Trophoblast cell (in vitro differentiated cells and primary cell): ENCODE results near the gene PATZ1.

ENCODE experiments used
- DNase-seq, 2 donors: peaks; one replicate each; pipeline ENCODE4 v3.0.0-alpha.2; 2016
- H2AFZ ChIP-seq: 2 replicates; pipeline ENCODE4 v1.6.1; 2013; ENCODE audit warnings: low read length, moderate library complexity, mild to moderate bottlenecking; ENCODE audit not compliant: insufficient read depth, poor library complexity
- H2AK5ac ChIP-seq: 2 replicates; pipeline ENCODE4 v1.6.1; 2013; ENCODE audit warnings: mild to moderate bottlenecking, low read length
- H2BK120ac ChIP-seq: 2 replicates; pipeline ENCODE4 v1.6.1; 2013; ENCODE audit warnings: low read length, mild to moderate bottlenecking, moderate library complexity; ENCODE audit not compliant: insufficient read depth, poor library complexity
- H2BK12ac ChIP-seq: 2 replicates; pipeline ENCODE4 v1.6.1; 2013; ENCODE audit warnings: mild to moderate bottlenecking, low read length, moderate library complexity
- H2BK5ac ChIP-seq: 2 replicates; pipeline ENCODE4 v1.6.1; 2013; ENCODE audit warnings: low read length, low read depth, moderate library complexity, mild to moderate bottlenecking; ENCODE audit not compliant: poor library complexity
- H3K14ac ChIP-seq: 2 replicates; pipeline ENCODE4 v1.6.1; 2013; ENCODE audit warnings: mild to moderate bottlenecking, low read length
- H3K18ac ChIP-seq: 2 replicates; pipeline ENCODE4 v1.6.1; 2013; ENCODE audit warnings: mild to moderate bottlenecking, low read length
- H3K23ac ChIP-seq: 2 replicates; pipeline ENCODE4 v1.6.1; 2013; ENCODE audit warnings: low read length
- H3K27ac ChIP-seq: 2 replicates; pipeline ENCODE4 v1.5.1; 2013; ENCODE audit warnings: low read depth, mild to moderate bottlenecking, inconsistent platforms, low read length, moderate library complexity
- H3K27me3 ChIP-seq: 2 replicates; pipeline ENCODE4 v1.6.1; 2013; ENCODE audit warnings: inconsistent platforms, mild to moderate bottlenecking, low read length, moderate library complexity; ENCODE audit not compliant: insufficient read depth
- H3K36me3 ChIP-seq, 2 experiments: 1 replicate in 1 of 2; 2 replicates in 1 of 2; pipeline ENCODE4 v1.6.1; 2013; ENCODE audit warnings: low read length in 2 of 2, mild to moderate bottlenecking in 2 of 2, moderate library complexity in 1 of 2; ENCODE audit not compliant: insufficient read depth in 2 of 2, control insufficient read depth in 1 of 2
- H3K4ac ChIP-seq: 2 replicates; pipeline ENCODE4 v1.6.1; 2013; ENCODE audit warnings: low read depth, mild to moderate bottlenecking, low read length, moderate library complexity
- H3K4me1 ChIP-seq, 2 experiments: 1 replicate in 1 of 2; 2 replicates in 1 of 2; pipeline ENCODE4 v1.6.1; 2013; ENCODE audit warnings: low read length in 2 of 2, mild to moderate bottlenecking in 2 of 2, moderate library complexity in 1 of 2; ENCODE audit not compliant: insufficient read depth in 2 of 2, control insufficient read depth in 1 of 2
- H3K4me2 ChIP-seq: 2 replicates; pipeline ENCODE4 v1.6.1; 2013; ENCODE audit warnings: inconsistent platforms, mild to moderate bottlenecking, low read length, moderate library complexity
- H3K4me3 ChIP-seq: 2 replicates; pipeline ENCODE4 v1.5.1; 2013; ENCODE audit warnings: mild to moderate bottlenecking, low read depth, low read length, inconsistent platforms
- H3K79me1 ChIP-seq: one replicate; pipeline ENCODE4 v1.6.1; 2013; ENCODE audit warnings: low read length
- H3K79me2 ChIP-seq: 2 replicates; pipeline ENCODE4 v1.6.1; 2013; ENCODE audit warnings: low read length, mild to moderate bottlenecking; ENCODE audit not compliant: control insufficient read depth, insufficient read depth, poor library complexity
- H3K9ac ChIP-seq: 2 replicates; pipeline ENCODE4 v1.6.1; 2013; ENCODE audit warnings: mild to moderate bottlenecking, low read length
- H3K9me3 ChIP-seq: 2 replicates; pipeline ENCODE4 v1.6.1; 2013; ENCODE audit warnings: low read depth, mild to moderate bottlenecking, control low read depth, inconsistent platforms, low read length; ENCODE audit not compliant: insufficient read depth
- H4K12ac ChIP-seq: 2 replicates; pipeline ENCODE4 v1.6.1; 2013; ENCODE audit warnings: low read depth, mild to moderate bottlenecking, low read length, moderate library complexity
- H4K8ac ChIP-seq: 2 replicates; pipeline ENCODE4 v1.6.1; 2013; ENCODE audit warnings: low read depth, mild to moderate bottlenecking, low read length, moderate library complexity
- H4K91ac ChIP-seq: one replicate; pipeline ENCODE4 v1.6.1; 2013; ENCODE audit warnings: low read depth, mild to moderate bottlenecking, low read length, moderate library complexity
- WGBS: extraction: QIAGEN DNeasy Blood & Tissue Kit; methylation state at CpG from one replicate; pipeline ENCODE4 v1.1.7; 2013; ENCODE audit warnings: missing lambda C conversion rate; ENCODE audit not compliant: insufficient read length, insufficient coverage; ENCODE audit errors: extremely low coverage; 5-methylcytosine and 5-hydroxymethylcytosine counted together

The PATZ1 gene

GRCh38 chr22:31346733-31347250, 646 bp upstream of the PATZ1 start:
- H2AK5ac ChIP-seq = peak overlapping the region; percentile 80
- H3K27me3 ChIP-seq = no peaks in the 10 kb centered on the region
- peak overlapping the region; percentile 96 for H2BK5ac ChIP-seq
- H3K36me3 ChIP-seq = peaks cover 20 to 23% of the 10 kb centered on the region in 2 experiments
- peak overlapping the region; percentile 17 for H3K23ac ChIP-seq
- peaks cover 27 to 37% of the 10 kb centered on the region in 2 experiments for H3K4me1 ChIP-seq
- peak overlapping the region; percentile 95 for H3K4me2 ChIP-seq
- H3K9me3 ChIP-seq = no peaks in the 10 kb centered on the region
- H2AFZ ChIP-seq = peak overlapping the region; percentile 92
- peak overlapping the region; percentile 98 for H3K27ac ChIP-seq
- H3K4ac ChIP-seq = peak overlapping the region; percentile 85
- H4K12ac ChIP-seq = peak overlapping the region; percentile 99
- peak overlapping the region; percentile 99 for H3K14ac ChIP-seq
- peak overlapping the region; percentile 98 for H4K91ac ChIP-seq
- peak overlapping the region; percentile 97 for H4K8ac ChIP-seq
- peak overlapping the region; percentile 95 for H3K18ac ChIP-seq
- peak overlapping the region; percentile 96 for H3K9ac ChIP-seq
- peak overlapping the region; percentile 71 for H3K4me3 ChIP-seq
- peak overlapping the region; percentile 95 for H2BK120ac ChIP-seq
- H3K79me2 ChIP-seq = peaks cover 32% of the 10 kb centered on the region
- no CpG with 5 or more reads among the region's 40 CpGs for WGBS
- peaks cover 39% of the 10 kb centered on the region for H3K79me1 ChIP-seq
- DNase-seq = peak in 1 of 2 donors; percentile 31
- H2BK12ac ChIP-seq = peak overlapping the region; percentile 56

GRCh38 chr22:31345331-31346254, 553 bp downstream of the PATZ1 start:
- H2BK5ac ChIP-seq = peak overlapping the region; percentile 94
- H2BK120ac ChIP-seq = peak overlapping the region; percentile 43
- H3K9ac ChIP-seq = peak overlapping the region; percentile 44
- H2AK5ac ChIP-seq = peak overlapping the region; percentile 40
- no CpG with 5 or more reads among the region's 126 CpGs for WGBS
- DNase-seq = peak; percentile 55 to 91
- peaks cover 39% of the 10 kb centered on the region for H3K79me1 ChIP-seq
- peak overlapping the region; percentile 91 for H3K4ac ChIP-seq
- no peaks in the 10 kb centered on the region for H3K27me3 ChIP-seq
- peak overlapping the region; percentile 89 for H3K27ac ChIP-seq
- peak overlapping the region; percentile 94 for H3K14ac ChIP-seq
- no peak overlapping the region for H3K23ac ChIP-seq
- peak overlapping the region; percentile 40 for H2AFZ ChIP-seq
- peak overlapping the region; percentile 91 for H3K4me3 ChIP-seq
- no peaks in the 10 kb centered on the region for H3K9me3 ChIP-seq
- peaks cover 27 to 37% of the 10 kb centered on the region in 2 experiments for H3K4me1 ChIP-seq
- peak overlapping the region; percentile 93 for H3K4me2 ChIP-seq
- H3K18ac ChIP-seq = peak overlapping the region; percentile 90
- peaks cover 33% of the 10 kb centered on the region for H3K79me2 ChIP-seq
- H4K8ac ChIP-seq = peak overlapping the region; percentile 96
- H4K12ac ChIP-seq = peak overlapping the region; percentile 90
- H4K91ac ChIP-seq = peak overlapping the region; percentile 99
- H3K36me3 ChIP-seq = peaks cover 32 to 35% of the 10 kb centered on the region in 2 experiments
- H2BK12ac ChIP-seq = peak overlapping the region; percentile 12

GRCh38 chr22:31344578-31345330, 1.4 kb downstream of the PATZ1 start:
- Histone ChIP-seq H3K14ac (peak overlapping the region; percentile 45), H2BK12ac (peak overlapping the region; percentile 93), H3K79me2 (peaks cover 33% of the 10 kb centered on the region), H2BK120ac (peak overlapping the region; percentile 95), H2AFZ (peak overlapping the region; percentile 3), H3K36me3 (peaks cover 41 to 43% of the 10 kb centered on the region in 2 experiments), H3K9ac (peak overlapping the region; percentile 44), H3K9me3 (no peaks in the 10 kb centered on the region), H3K18ac (peak overlapping the region; percentile 87), H3K4me3 (peak overlapping the region; percentile 91), H3K4me1 (peaks cover 27 to 40% of the 10 kb centered on the region in 2 experiments), H3K4ac (peak overlapping the region; percentile 91), H3K27me3 (no peaks in the 10 kb centered on the region), H2AK5ac (peak overlapping the region; percentile 73), H4K8ac (peak overlapping the region; percentile 80), H2BK5ac (peak overlapping the region; percentile 51), H3K79me1 (peaks cover 39% of the 10 kb centered on the region), H4K91ac (peak overlapping the region; percentile 83), H3K23ac (no peak overlapping the region), H3K27ac (peak overlapping the region; percentile 82), H3K4me2 (peak overlapping the region; percentile 93), H4K12ac (peak overlapping the region; percentile 26)
- no CpG with 5 or more reads among the region's 35 CpGs for WGBS
- peak in 1 of 2 donors; percentile 50 for DNase-seq

GRCh38 chr22:31344256-31344577, 1.9 kb downstream of the PATZ1 start:
- H3K36me3 ChIP-seq = peaks cover 44 to 46% of the 10 kb centered on the region in 2 experiments
- H2BK5ac ChIP-seq = peak overlapping the region; percentile 51
- peak overlapping the region; percentile 73 for H2AK5ac ChIP-seq
- peak overlapping the region; percentile 93 for H3K4me2 ChIP-seq
- H3K79me2 ChIP-seq = peaks cover 33% of the 10 kb centered on the region
- H3K4ac ChIP-seq = peak overlapping the region; percentile 91
- H4K12ac ChIP-seq = peak overlapping the region; percentile 22
- peak overlapping the region; percentile 83 for H4K91ac ChIP-seq
- WGBS = no CpG with 5 or more reads among the region's 12 CpGs
- no peak overlapping the region for H3K4me3 ChIP-seq
- no peaks in the 10 kb centered on the region for H3K27me3 ChIP-seq
- peak overlapping the region; percentile 93 for H2BK12ac ChIP-seq
- peak overlapping the region; percentile 82 for H3K27ac ChIP-seq
- H3K9ac ChIP-seq = peak overlapping the region; percentile 35
- peak overlapping the region; percentile 95 for H2BK120ac ChIP-seq
- H4K8ac ChIP-seq = peak overlapping the region; percentile 80
- H3K18ac ChIP-seq = peak overlapping the region; percentile 87
- no peak overlapping the region for H2AFZ ChIP-seq
- H3K23ac ChIP-seq = no peak overlapping the region
- no peaks in the 10 kb centered on the region for H3K9me3 ChIP-seq
- peaks cover 39% of the 10 kb centered on the region for H3K79me1 ChIP-seq
- peaks cover 28 to 40% of the 10 kb centered on the region in 2 experiments for H3K4me1 ChIP-seq
- no peak for DNase-seq
- peak overlapping the region; percentile 45 for H3K14ac ChIP-seq
